ENCODE data around the gene PPP1R37. TPM values are rescaled to one million over a fixed set of nuclear protein-coding genes. Genes with fewer than 3 reads are reported as not detected.

Gene PPP1R37
- polyA plus RNA-seq, 1 donor: 24.8 TPM

GRCh38 chr19:45138303-45138751 lies 45.3 kb downstream of the PPP1R37 start:
- no peak for DNase-seq

GRCh38 chr19:45139286-45140143 lies 46.5 kb downstream of the PPP1R37 start:
- DNase-seq: no peak

- no peak for DNase-seq
Measured at GRCh38 chr19:45140144-45140503, 47.1 kb downstream of the PPP1R37 start.

GRCh38 chr19:45140533-45140932 lies 47.6 kb downstream of the PPP1R37 start:
- no peak for DNase-seq

- DNase-seq: no peak
Measured at GRCh38 chr19:45141203-45141900, 48.4 kb downstream of the PPP1R37 start.

GRCh38 chr19:45142016-45142725 lies 49.2 kb downstream of the PPP1R37 start:
- no peak for DNase-seq

GRCh38 chr19:45142726-45143110 lies 49.7 kb downstream of the PPP1R37 start:
- DNase-seq: no peak

- DNase-seq: no peak
Measured at GRCh38 chr19:45144431-45145269, 51.7 kb downstream of the PPP1R37 start.

GRCh38 chr19:45145270-45146189 lies 52.6 kb downstream of the PPP1R37 start:
- DNase-seq: no peak

GRCh38 chr19:45146251-45146650 lies 53.3 kb downstream of the PPP1R37 start:
- DNase-seq: no peak

- no peak for DNase-seq
Measured at GRCh38 chr19:45146741-45147205, 53.8 kb downstream of the PPP1R37 start.

- DNase-seq: no peak
Measured at GRCh38 chr19:45147835-45148676, 55.1 kb downstream of the PPP1R37 start.

- no peak for DNase-seq
Measured at GRCh38 chr19:45149129-45149528, 56.1 kb downstream of the PPP1R37 start.

GRCh38 chr19:45150180-45150579 lies 57.2 kb downstream of the PPP1R37 start:
- DNase-seq: no peak

GRCh38 chr19:45150751-45151281 lies 57.8 kb downstream of the PPP1R37 start:
- DNase-seq: no peak

- DNase-seq: no peak
Measured at GRCh38 chr19:45151320-45151719, 58.3 kb downstream of the PPP1R37 start.

- no peak for DNase-seq
Measured at GRCh38 chr19:45151821-45152503, 59.0 kb downstream of the PPP1R37 start.

GRCh38 chr19:45152504-45153338 lies 59.7 kb downstream of the PPP1R37 start:
- DNase-seq: peak; percentile 53

All from hindlimb muscle (tissue), 1 donor.